ENCODE data around the gene PRDM15. TPM values are rescaled to one million over a fixed set of nuclear protein-coding genes. Genes with fewer than 3 reads are reported as not detected.

Gene PRDM15
- total RNA-seq, 2 experiments from 2014 or later, result 19.7 to 30.2 TPM

DNA sequence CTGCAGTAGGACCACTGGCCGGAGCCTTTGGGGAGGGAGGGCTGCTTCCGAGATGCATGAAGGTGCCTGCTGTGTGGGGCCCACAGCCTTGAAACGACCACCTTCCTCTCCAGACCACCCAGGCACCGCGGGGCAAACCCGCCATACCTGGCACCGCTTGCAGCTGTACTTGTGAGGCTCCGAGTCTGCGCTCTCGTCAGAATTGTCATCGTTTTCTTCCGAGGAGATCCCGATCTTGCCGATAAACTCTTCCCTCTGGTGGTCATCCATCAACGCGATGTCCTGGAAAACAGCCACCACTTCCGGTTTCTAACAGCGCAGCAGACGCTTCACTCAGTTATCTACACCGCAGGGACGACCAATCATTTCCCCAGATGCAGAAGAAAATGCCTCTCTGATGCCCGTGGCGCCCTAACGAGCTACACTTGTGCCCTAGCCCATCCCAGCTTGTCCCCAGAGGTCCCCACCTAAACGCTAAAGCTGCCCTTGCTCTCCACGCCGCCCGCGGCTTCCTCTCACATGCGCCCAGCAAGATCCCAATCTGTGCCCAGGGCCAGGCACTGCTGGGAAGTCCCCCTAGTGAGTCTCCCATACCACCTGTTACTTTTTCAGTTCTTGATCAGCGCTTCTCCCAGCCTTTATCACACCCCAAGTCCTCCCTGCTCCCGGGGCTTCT, 57.2 kb downstream of the PRDM15 start:
- POLR2A ChIA-PET, result no interaction called here
- Histone ChIP-seq H3K27ac (ENCODE audit: low read depth, low read length, poor library complexity, severe bottlenecking) (no peak overlapping the region), H2AFZ (ENCODE audit: low read length) (no peak overlapping the region), H3K9me3 (ENCODE audit: low read length) (no peaks in the 10 kb centered on the region), H3K36me3 (ENCODE audit: insufficient read depth, low read length) (peaks cover 46% of the 10 kb centered on the region), H3K79me2 (ENCODE audit: insufficient read depth, low read depth, low read length) (no peaks in the 10 kb centered on the region), H4K20me1 (ENCODE audit: insufficient read depth, low read length) (no peaks in the 10 kb centered on the region), H3K4me1 (ENCODE audit: insufficient read depth, low read length, poor library complexity, severe bottlenecking) (peaks cover 8% of the 10 kb centered on the region), H3K4me3 (ENCODE audit: low read depth, low read length, poor library complexity, severe bottlenecking) (no peak overlapping the region), H3K4me2 (ENCODE audit: low read length) (no peak overlapping the region), H3K9me2 (ENCODE audit: insufficient read depth, low read length) (no peaks in the 10 kb centered on the region)
- intact Hi-C loops (cut with micrococcal nuclease; ENCODE audit: unreplicated experiment), result no loop called here
- no peak for DNase-seq (ENCODE audit: low spot score)
- BruUV-seq (replicated peaks), result no TSS peak
- CTCF ChIA-PET (ENCODE audit: unreplicated experiment), result no interaction called here
- TF ChIP-seq, protein P1, sequence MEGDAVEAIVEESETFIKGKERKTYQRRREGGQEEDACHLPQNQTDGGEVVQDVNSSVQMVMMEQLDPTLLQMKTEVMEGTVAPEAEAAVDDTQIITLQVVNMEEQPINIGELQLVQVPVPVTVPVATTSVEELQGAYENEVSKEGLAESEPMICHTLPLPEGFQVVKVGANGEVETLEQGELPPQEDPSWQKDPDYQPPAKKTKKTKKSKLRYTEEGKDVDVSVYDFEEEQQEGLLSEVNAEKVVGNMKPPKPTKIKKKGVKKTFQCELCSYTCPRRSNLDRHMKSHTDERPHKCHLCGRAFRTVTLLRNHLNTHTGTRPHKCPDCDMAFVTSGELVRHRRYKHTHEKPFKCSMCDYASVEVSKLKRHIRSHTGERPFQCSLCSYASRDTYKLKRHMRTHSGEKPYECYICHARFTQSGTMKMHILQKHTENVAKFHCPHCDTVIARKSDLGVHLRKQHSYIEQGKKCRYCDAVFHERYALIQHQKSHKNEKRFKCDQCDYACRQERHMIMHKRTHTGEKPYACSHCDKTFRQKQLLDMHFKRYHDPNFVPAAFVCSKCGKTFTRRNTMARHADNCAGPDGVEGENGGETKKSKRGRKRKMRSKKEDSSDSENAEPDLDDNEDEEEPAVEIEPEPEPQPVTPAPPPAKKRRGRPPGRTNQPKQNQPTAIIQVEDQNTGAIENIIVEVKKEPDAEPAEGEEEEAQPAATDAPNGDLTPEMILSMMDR (conservative IDR thresholded peaks at IDR 0.05; ENCODE audit: low read length), result no peak
- no peak for TF ChIP-seq EZH2phosphoT487 (IDR thresholded peaks at IDR 0.05; ENCODE audit: borderline replicate concordance, low read depth, low read length)

DNA sequence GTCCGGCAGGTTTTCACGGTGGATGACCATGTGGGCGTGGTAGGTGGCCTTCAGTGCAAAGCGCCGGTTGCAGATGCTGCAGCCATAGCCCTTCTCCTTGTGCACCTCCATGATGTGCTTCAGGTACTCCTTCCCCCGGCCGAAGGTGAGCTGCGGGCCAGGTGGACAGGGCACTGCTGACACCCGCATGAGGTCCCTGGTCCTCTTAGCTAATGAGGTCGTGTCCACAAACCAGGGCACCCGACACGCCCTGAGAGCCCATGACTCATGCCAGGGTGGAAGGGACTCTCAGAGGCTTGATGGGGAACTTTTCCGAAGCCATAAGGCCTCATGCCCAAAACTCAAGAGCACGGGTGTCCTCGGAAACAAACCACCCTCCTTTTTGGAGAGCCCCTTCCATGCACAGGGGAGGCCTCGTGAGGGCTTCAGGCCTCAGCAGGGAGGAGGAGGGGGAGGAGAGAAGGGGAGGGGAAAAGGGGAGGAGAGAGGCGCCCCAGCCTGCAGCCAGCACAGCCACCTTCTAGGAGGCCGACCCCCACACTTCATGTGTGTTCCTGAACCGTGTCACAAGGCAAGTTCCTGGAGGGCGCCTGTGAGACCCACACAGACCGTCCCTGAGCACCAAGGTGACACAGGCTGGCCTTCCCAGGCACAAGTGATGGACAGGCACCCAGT, 57.9 kb downstream of the PRDM15 start:
- H2AFZ ChIP-seq (ENCODE audit: low read length), result no peak overlapping the region
- no peak for DNase-seq (ENCODE audit: low spot score)
- no peaks in the 10 kb centered on the region for H3K9me3 ChIP-seq (ENCODE audit: low read length)
- peaks cover 11% of the 10 kb centered on the region for H3K4me1 ChIP-seq (ENCODE audit: insufficient read depth, low read length, poor library complexity, severe bottlenecking)
- H3K4me3 ChIP-seq (ENCODE audit: low read depth, low read length, poor library complexity, severe bottlenecking), result no peak overlapping the region
- no peak overlapping the region for H3K4me2 ChIP-seq (ENCODE audit: low read length)
- ChIA-PET CTCF (ENCODE audit: unreplicated experiment) (no interaction called here), POLR2A (interaction anchor here (0.6 kb wide), 1 partner anchor 295 kb away, joined by 4 read pairs; no protein-coding TSS in a partner anchor)
- H3K27ac ChIP-seq (ENCODE audit: low read depth, low read length, poor library complexity, severe bottlenecking), result no peak overlapping the region
- intact Hi-C loops (cut with micrococcal nuclease; ENCODE audit: unreplicated experiment), result no loop called here
- H3K36me3 ChIP-seq (ENCODE audit: insufficient read depth, low read length), result peaks cover 44% of the 10 kb centered on the region
- BruUV-seq (replicated peaks), result no TSS peak
- no peaks in the 10 kb centered on the region for H4K20me1 ChIP-seq (ENCODE audit: insufficient read depth, low read length)
- H3K9me2 ChIP-seq (ENCODE audit: insufficient read depth, low read length), result no peaks in the 10 kb centered on the region
- no peak for TF ChIP-seq EZH2phosphoT487 (IDR thresholded peaks at IDR 0.05; ENCODE audit: borderline replicate concordance, low read depth, low read length)
- TF ChIP-seq, protein P1 (conservative IDR thresholded peaks at IDR 0.05; ENCODE audit: low read length), result no peak
- H3K79me2 ChIP-seq (ENCODE audit: insufficient read depth, low read depth, low read length), result no peaks in the 10 kb centered on the region
